Measurements from ENCODE around the gene TTBK1. TPM values are rescaled to one million over a fixed set of nuclear protein-coding genes. Genes with fewer than 3 reads are reported as not detected.

Gene TTBK1
- total RNA-seq, 1 donor from 2014 or later: not detected

- intact Hi-C loops (cut with DNase I): no loop called here
Measured at GRCh38 chr6:43231053-43231452, 12.2 kb upstream of the TTBK1 start.

GRCh38 chr6:43231735-43232450, 11.4 kb upstream of the TTBK1 start:
- H3K36me3 ChIP-seq: no peaks in the 10 kb centered on the region
- no peak overlapping the region for H3K4me3 ChIP-seq
- peaks cover 3 to 6% of the 10 kb centered on the region in 2 donors for H3K4me1 ChIP-seq
- no peak for DNase-seq (ENCODE audit: low spot score in 2 of 2)
- H3K27me3 ChIP-seq: no peaks in the 10 kb centered on the region
- H3K27ac ChIP-seq: no peak overlapping the region
- no peak for TF ChIP-seq CTCF (IDR thresholded peaks at IDR 0.05)
- intact Hi-C loops (cut with DNase I): no loop called here
- no peaks in the 10 kb centered on the region for H3K9me3 ChIP-seq

More at GRCh38 chr6:43231053-43231452, 12.2 kb upstream of the TTBK1 start:
- Histone ChIP-seq H3K9me3 (no peaks in the 10 kb centered on the region), H3K4me1 (peaks cover 3 to 6% of the 10 kb centered on the region in 2 donors), H3K27me3 (no peaks in the 10 kb centered on the region), H3K27ac (no peak overlapping the region), H3K4me3 (no peak overlapping the region), H3K36me3 (no peaks in the 10 kb centered on the region)
- DNase-seq (ENCODE audit: low spot score in 2 of 2): no peak
- TF ChIP-seq CTCF (IDR thresholded peaks at IDR 0.05): no peak

- no peak for TF ChIP-seq CTCF (IDR thresholded peaks at IDR 0.05)
- H3K4me1 ChIP-seq: no peaks in the 10 kb centered on the region
- intact Hi-C loops (cut with DNase I): no loop called here
Measured at GRCh38 chr6:43235841-43236240, 7.4 kb upstream of the TTBK1 start.

GRCh38 chr6:43239054-43239453, 4.2 kb upstream of the TTBK1 start:
- intact Hi-C loops (cut with DNase I): no loop called here

More at GRCh38 chr6:43235841-43236240, 7.4 kb upstream of the TTBK1 start:
- Histone ChIP-seq H3K4me3 (no peak overlapping the region), H3K27me3 (no peaks in the 10 kb centered on the region), H3K27ac (no peak overlapping the region), H3K36me3 (no peaks in the 10 kb centered on the region), H3K9me3 (no peaks in the 10 kb centered on the region)
- DNase-seq (ENCODE audit: low spot score in 2 of 2): no peak

GRCh38 chr6:43240950-43241349, 2.3 kb upstream of the TTBK1 start:
- no peak for DNase-seq (ENCODE audit: low spot score in 2 of 2)
- Histone ChIP-seq H3K36me3 (no peaks in the 10 kb centered on the region), H3K27ac (no peak overlapping the region), H3K27me3 (no peaks in the 10 kb centered on the region), H3K9me3 (no peaks in the 10 kb centered on the region), H3K4me3 (no peak overlapping the region), H3K4me1 (no peaks in the 10 kb centered on the region)
- intact Hi-C loops (cut with DNase I): no loop called here
- no peak for TF ChIP-seq CTCF (IDR thresholded peaks at IDR 0.05)

More at GRCh38 chr6:43239054-43239453, 4.2 kb upstream of the TTBK1 start:
- Histone ChIP-seq H3K27ac (no peak overlapping the region), H3K4me1 (no peaks in the 10 kb centered on the region), H3K9me3 (no peaks in the 10 kb centered on the region), H3K36me3 (no peaks in the 10 kb centered on the region), H3K27me3 (no peaks in the 10 kb centered on the region), H3K4me3 (no peak overlapping the region)
- DNase-seq (ENCODE audit: low spot score in 2 of 2): no peak
- TF ChIP-seq CTCF (IDR thresholded peaks at IDR 0.05): no peak
